Left ventricle myocardium superior (tissue), 1 donor: Measurements from ENCODE around the gene LY86. TPM values are rescaled to one million over a fixed set of nuclear protein-coding genes. Genes with fewer than 3 reads are reported as not detected.

Experiments used
- ATAC-seq: fragments of 200-7000 bp; cut with Tn5 transposase; one replicate; pipeline ENCODE4 v1.9.1; 2020; ENCODE audit warnings: mild to moderate bottlenecking, moderate library complexity
- DNase-seq: peaks from one replicate; pipeline ENCODE4 v3.0.0-alpha.2; 2020
- intact Hi-C: fragments of 100-400 bp; cut with micrococcal nuclease; formaldehyde crosslinking; loops from one replicate; pipeline ENCODE4 v1.11.0; 2022
- total RNA-seq: library from RNA; stranded (reverse); fragmentation: NEBNext Ultra II Directional; extraction: Animal tissue kit (Norgen Biotek cat#: 25700); gene quantifications from one replicate; pipeline ENCODE4 v1.2.1, GENCODE V29; 2021
- donor health status: DM: no; HTN: yes; CAD: no; lungs with severe emphysema.

Gene LY86
- total RNA-seq, 1 donor from 2014 or later, result 1.1 TPM

GRCh38 chr6:6569096-6569810 is 19.3 kb upstream of the LY86 start:
- intact Hi-C loops, result no loop called here
- no peak for DNase-seq
- ATAC-seq, result peak; percentile 35

GRCh38 chr6:6569811-6570164 is 18.7 kb upstream of the LY86 start:
- DNase-seq, result no peak
- intact Hi-C loops, result no loop called here
- ATAC-seq, result no peak

GRCh38 chr6:6570929-6571671 is 17.4 kb upstream of the LY86 start:
- no peak for ATAC-seq
- intact Hi-C loops, result no loop called here
- DNase-seq, result no peak

- intact Hi-C loops, result no loop called here
- ATAC-seq, result no peak
- no peak for DNase-seq
These were observed 13.4 kb upstream of the LY86 start for GRCh38 chr6:6575143-6575542.

GRCh38 chr6:6577735-6578134 is 10.8 kb upstream of the LY86 start:
- DNase-seq (no peak), ATAC-seq (no peak)
- intact Hi-C loops, result no loop called here

GRCh38 chr6:6579281-6579680 is 9.2 kb upstream of the LY86 start:
- intact Hi-C loops, result no loop called here
- no peak for DNase-seq
- ATAC-seq, result no peak

GRCh38 chr6:6580225-6580856 is 8.2 kb upstream of the LY86 start:
- DNase-seq (no peak), ATAC-seq (no peak)
- intact Hi-C loops, result no loop called here

GRCh38 chr6:6581054-6581453 is 7.5 kb upstream of the LY86 start:
- no peak for ATAC-seq
- intact Hi-C loops, result no loop called here
- no peak for DNase-seq

- DNase-seq (no peak), ATAC-seq (no peak)
- intact Hi-C loops, result no loop called here
These were observed 6.4 kb upstream of the LY86 start for GRCh38 chr6:6582131-6582530.

- intact Hi-C loops, result no loop called here
- DNase-seq, result no peak
- no peak for ATAC-seq
These were observed 4.7 kb upstream of the LY86 start for GRCh38 chr6:6583836-6584235.

GRCh38 chr6:6584310-6585002 is 4.1 kb upstream of the LY86 start:
- DNase-seq (no peak), ATAC-seq (no peak)
- intact Hi-C loops, result no loop called here

GRCh38 chr6:6585003-6585311 is 3.6 kb upstream of the LY86 start:
- no peak for DNase-seq
- ATAC-seq, result no peak
- intact Hi-C loops, result no loop called here

- intact Hi-C loops, result no loop called here
- no peak for DNase-seq
- ATAC-seq, result no peak
These were observed 2.4 kb upstream of the LY86 start for GRCh38 chr6:6586167-6586566.

GRCh38 chr6:6586671-6587526 is 1.6 kb upstream of the LY86 start:
- DNase-seq (no peak), ATAC-seq (no peak)
- intact Hi-C loops, result no loop called here

- ATAC-seq (no peak), DNase-seq (no peak)
- intact Hi-C loops, result no loop called here
These were observed 840 bp upstream of the LY86 start for GRCh38 chr6:6587696-6588063.

GRCh38 chr6:6588924-6589709 is 597 bp downstream of the LY86 start:
- peak; percentile 64 for ATAC-seq
- no peak for DNase-seq
- intact Hi-C loops, result no loop called here

- DNase-seq, result no peak
- intact Hi-C loops, result no loop called here
- no peak for ATAC-seq
These were observed 2.0 kb downstream of the LY86 start for GRCh38 chr6:6590530-6590929.

- peak; percentile 28 for ATAC-seq
- intact Hi-C loops, result no loop called here
- DNase-seq, result no peak
These were observed 3.4 kb downstream of the LY86 start for GRCh38 chr6:6591778-6592465.
